HFFc6 (cell line): ENCODE data around the gene LAD1. TPM values are rescaled to one million over a fixed set of nuclear protein-coding genes. Genes with fewer than 3 reads are reported as not detected.

Experiments
- DNase-seq: peaks from one replicate; pipeline ENCODE4 v3.0.0-alpha.2; 2018
- H3K27ac Mint-ChIP-seq: 2 replicates; pipeline ENCODE4 v1.8.0; 2020; ENCODE audit warnings: mild to moderate bottlenecking, mixed read lengths
- H3K27me3 Mint-ChIP-seq: 2 replicates; pipeline ENCODE4 v1.8.0; 2021; ENCODE audit warnings: mild to moderate bottlenecking, moderate library complexity, mixed read lengths; ENCODE audit not compliant: insufficient read depth
- H3K36me3 Mint-ChIP-seq: 2 replicates; pipeline ENCODE4 v1.8.0; 2021; ENCODE audit warnings: low read depth, mixed read lengths
- H3K4me1 Mint-ChIP-seq: 2 replicates; pipeline ENCODE4 v1.8.0; 2020; ENCODE audit warnings: low read depth, mixed read lengths
- H3K4me3 Mint-ChIP-seq: 2 replicates; pipeline ENCODE4 v1.8.0; 2020; ENCODE audit warnings: mild to moderate bottlenecking, moderate library complexity, mixed read lengths
- H3K9me3 Mint-ChIP-seq: 2 replicates; pipeline ENCODE4 v1.8.0; 2020; ENCODE audit warnings: mild to moderate bottlenecking, mixed read lengths
- total RNA-seq, 6 experiments: library from RNA; stranded (reverse); fragmentation: NEBNext Ultra II Directional; extraction: Animal tissue kit (Norgen Biotek cat#: 25700); gene quantifications; 2 replicates in 1 of 6; 3 replicates in 5 of 6; pipeline ENCODE4 v1.2.3, GENCODE V29; 2021
- TF ChIP-seq, protein P1 (sequence below): fragments of 200-600 bp; sonication (generic); IDR thresholded peaks from 2 replicates; pipeline ENCODE4 v1.5.0; 2021; ENCODE audit warnings: antibody characterized with exemption, mild to moderate bottlenecking

LAD1 gene
- total RNA-seq, 6 experiments from 2014 or later, result not detected

GRCh38 chr1:201422436-201423030 is 23.4 kb upstream of the LAD1 start:
- Mint-ChIP-seq H3K27ac (no peak overlapping the region), H3K27me3 (peaks cover 20% of the 10 kb centered on the region)

DNA sequence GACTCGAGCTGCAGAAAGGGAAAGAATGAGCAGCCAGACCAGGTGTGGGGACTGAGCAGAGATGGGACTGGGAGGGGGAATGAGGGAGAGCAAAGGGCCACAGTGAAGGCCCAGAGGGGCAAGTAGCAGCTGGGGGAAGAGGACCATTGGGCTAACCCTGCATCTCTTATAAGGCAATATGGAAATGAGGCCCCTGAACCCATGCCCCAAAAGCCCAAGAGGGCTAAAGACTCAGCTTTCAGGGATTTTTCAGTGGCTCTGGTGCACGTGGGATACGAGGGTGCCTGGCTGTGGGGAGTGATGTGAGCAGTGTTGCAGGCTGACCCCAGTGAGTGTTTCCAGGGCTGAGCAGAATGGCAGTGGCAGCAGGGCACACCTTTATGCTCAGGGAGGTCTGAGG is 22.9 kb upstream of the LAD1 start:
- H3K27ac Mint-ChIP-seq, result no peak overlapping the region
- peaks cover 11% of the 10 kb centered on the region for H3K4me1 Mint-ChIP-seq
- H3K4me3 Mint-ChIP-seq, result no peak overlapping the region
- H3K9me3 Mint-ChIP-seq, result no peaks in the 10 kb centered on the region; the same call in 1 of the 2 replicates
- H3K27me3 Mint-ChIP-seq, result peaks cover 21% of the 10 kb centered on the region
- no peak for DNase-seq
- TF ChIP-seq, protein P1, sequence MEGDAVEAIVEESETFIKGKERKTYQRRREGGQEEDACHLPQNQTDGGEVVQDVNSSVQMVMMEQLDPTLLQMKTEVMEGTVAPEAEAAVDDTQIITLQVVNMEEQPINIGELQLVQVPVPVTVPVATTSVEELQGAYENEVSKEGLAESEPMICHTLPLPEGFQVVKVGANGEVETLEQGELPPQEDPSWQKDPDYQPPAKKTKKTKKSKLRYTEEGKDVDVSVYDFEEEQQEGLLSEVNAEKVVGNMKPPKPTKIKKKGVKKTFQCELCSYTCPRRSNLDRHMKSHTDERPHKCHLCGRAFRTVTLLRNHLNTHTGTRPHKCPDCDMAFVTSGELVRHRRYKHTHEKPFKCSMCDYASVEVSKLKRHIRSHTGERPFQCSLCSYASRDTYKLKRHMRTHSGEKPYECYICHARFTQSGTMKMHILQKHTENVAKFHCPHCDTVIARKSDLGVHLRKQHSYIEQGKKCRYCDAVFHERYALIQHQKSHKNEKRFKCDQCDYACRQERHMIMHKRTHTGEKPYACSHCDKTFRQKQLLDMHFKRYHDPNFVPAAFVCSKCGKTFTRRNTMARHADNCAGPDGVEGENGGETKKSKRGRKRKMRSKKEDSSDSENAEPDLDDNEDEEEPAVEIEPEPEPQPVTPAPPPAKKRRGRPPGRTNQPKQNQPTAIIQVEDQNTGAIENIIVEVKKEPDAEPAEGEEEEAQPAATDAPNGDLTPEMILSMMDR, result no peak
- no peaks in the 10 kb centered on the region for H3K36me3 Mint-ChIP-seq

More at GRCh38 chr1:201422436-201423030, 23.4 kb upstream of the LAD1 start:
- Mint-ChIP-seq H3K4me1 (peaks cover 11% of the 10 kb centered on the region), H3K4me3 (no peak overlapping the region), H3K9me3 (no peaks in the 10 kb centered on the region; the same call in 1 of the 2 replicates), H3K36me3 (no peaks in the 10 kb centered on the region)
- no peak for DNase-seq
- TF ChIP-seq, protein P1, result no peak

- DNase-seq, result no peak
- H3K27me3 Mint-ChIP-seq, result peaks cover 21% of the 10 kb centered on the region
- no peak overlapping the region for H3K27ac Mint-ChIP-seq
- TF ChIP-seq, protein P1, result no peak
- no peaks in the 10 kb centered on the region for H3K36me3 Mint-ChIP-seq
- H3K4me3 Mint-ChIP-seq, result no peak overlapping the region
- peaks cover 11% of the 10 kb centered on the region for H3K4me1 Mint-ChIP-seq
- H3K9me3 Mint-ChIP-seq, result no peaks in the 10 kb centered on the region; the same call in 1 of the 2 replicates
Observed at GRCh38 chr1:201421041-201421440, 21.9 kb upstream of the LAD1 start.

- H3K4me1 Mint-ChIP-seq, result peaks cover 11% of the 10 kb centered on the region
Observed at GRCh38 chr1:201420608-201421002, 21.5 kb upstream of the LAD1 start.

GRCh38 chr1:201419746-201420607 is 20.9 kb upstream of the LAD1 start:
- Mint-ChIP-seq H3K36me3 (no peaks in the 10 kb centered on the region), H3K27ac (no peak overlapping the region)
- TF ChIP-seq, protein P1, result no peak

More at GRCh38 chr1:201420608-201421002, 21.5 kb upstream of the LAD1 start:
- Mint-ChIP-seq H3K9me3 (no peaks in the 10 kb centered on the region; the same call in 1 of the 2 replicates), H3K27me3 (peaks cover 21% of the 10 kb centered on the region), H3K27ac (no peak overlapping the region), H3K36me3 (no peaks in the 10 kb centered on the region), H3K4me3 (no peak overlapping the region)
- TF ChIP-seq, protein P1, result no peak
- no peak for DNase-seq

More at GRCh38 chr1:201419746-201420607, 20.9 kb upstream of the LAD1 start:
- peaks cover 28% of the 10 kb centered on the region for H3K27me3 Mint-ChIP-seq
- H3K4me1 Mint-ChIP-seq, result peaks cover 11% of the 10 kb centered on the region
- DNase-seq, result no peak
- peaks cover 2% of the 10 kb centered on the region; the same call in 1 of the 2 replicates for H3K9me3 Mint-ChIP-seq
- no peak overlapping the region for H3K4me3 Mint-ChIP-seq
